ENCODE measurements around the gene ADCK1. TPM values are rescaled to one million over a fixed set of nuclear protein-coding genes. Genes with fewer than 3 reads are reported as not detected.
"Not testable (repeated sequence)": the region's sequence is repeated elsewhere in the genome, so short reads cannot be mapped to it uniquely, and the experiment has no call there.

The ADCK1 gene
- total RNA-seq, 2 donors from 2014 or later: 9.6 to 10.1 TPM

DNA sequence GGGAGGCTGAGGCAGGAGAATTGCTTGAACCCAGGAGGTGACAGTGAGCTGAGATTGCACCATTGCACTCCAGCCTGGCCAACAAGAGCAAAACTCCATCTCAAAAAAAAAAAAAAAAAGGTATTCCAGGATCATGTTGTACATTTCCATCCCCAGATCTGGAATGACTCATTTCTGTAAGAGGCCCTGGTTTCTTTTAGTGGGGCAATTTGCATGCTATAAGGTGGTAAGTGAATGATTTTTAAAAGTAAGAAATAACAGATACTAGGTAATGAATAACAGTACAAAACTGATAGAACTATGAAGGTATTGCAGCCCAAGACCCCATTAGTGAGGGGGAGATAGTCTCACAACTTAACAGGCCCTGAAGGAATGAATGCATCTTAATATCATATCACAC is 17.7 kb upstream of the ADCK1 start:
- Histone ChIP-seq H3K4me1 (replicated peaks) (no peaks in the 10 kb centered on the region), H3K9me3 (no peaks in the 10 kb centered on the region), H3K4me3 (no peak overlapping the region), H3K36me3 (no peaks in the 10 kb centered on the region), H3K27ac (no peak overlapping the region), H3K27me3 (replicated peaks; ENCODE audit: insufficient read depth) (no peaks in the 10 kb centered on the region)
- intact Hi-C loops (cut with DNase I): no loop called here
- TF ChIP-seq, protein P1, sequence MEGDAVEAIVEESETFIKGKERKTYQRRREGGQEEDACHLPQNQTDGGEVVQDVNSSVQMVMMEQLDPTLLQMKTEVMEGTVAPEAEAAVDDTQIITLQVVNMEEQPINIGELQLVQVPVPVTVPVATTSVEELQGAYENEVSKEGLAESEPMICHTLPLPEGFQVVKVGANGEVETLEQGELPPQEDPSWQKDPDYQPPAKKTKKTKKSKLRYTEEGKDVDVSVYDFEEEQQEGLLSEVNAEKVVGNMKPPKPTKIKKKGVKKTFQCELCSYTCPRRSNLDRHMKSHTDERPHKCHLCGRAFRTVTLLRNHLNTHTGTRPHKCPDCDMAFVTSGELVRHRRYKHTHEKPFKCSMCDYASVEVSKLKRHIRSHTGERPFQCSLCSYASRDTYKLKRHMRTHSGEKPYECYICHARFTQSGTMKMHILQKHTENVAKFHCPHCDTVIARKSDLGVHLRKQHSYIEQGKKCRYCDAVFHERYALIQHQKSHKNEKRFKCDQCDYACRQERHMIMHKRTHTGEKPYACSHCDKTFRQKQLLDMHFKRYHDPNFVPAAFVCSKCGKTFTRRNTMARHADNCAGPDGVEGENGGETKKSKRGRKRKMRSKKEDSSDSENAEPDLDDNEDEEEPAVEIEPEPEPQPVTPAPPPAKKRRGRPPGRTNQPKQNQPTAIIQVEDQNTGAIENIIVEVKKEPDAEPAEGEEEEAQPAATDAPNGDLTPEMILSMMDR (IDR thresholded peaks at IDR 0.05): no peak
- TF ChIP-seq POLR2AphosphoS5 (IDR thresholded peaks at IDR 0.05) (no peak), POLR2A (IDR thresholded peaks at IDR 0.05) (no peak)
- no peak for DNase-seq (ENCODE audit: low spot score)

DNA sequence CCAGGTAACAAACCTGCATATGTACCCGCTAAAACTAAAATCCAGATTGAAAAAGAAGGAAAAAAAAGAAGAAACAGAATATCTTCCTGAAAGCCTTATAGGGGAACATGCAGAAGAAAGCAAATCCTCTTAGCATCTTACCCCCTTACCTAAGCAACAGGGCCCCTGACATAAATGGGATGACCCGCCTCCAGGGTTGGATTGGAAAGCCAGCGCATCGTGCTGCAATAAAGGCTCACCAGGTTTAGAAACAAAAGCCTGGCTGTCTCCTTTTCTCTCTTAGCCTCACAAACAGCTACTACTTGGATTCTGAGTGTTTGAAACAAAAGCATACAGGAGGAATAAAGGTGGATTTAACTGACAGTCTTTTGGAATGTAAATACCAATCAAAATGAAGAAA is 13.8 kb upstream of the ADCK1 start:
- intact Hi-C loops (cut with DNase I): no loop called here
- no peaks in the 10 kb centered on the region for H3K36me3 ChIP-seq
- WGBS: 19% methylated on average over 4 of the region's 4 CpGs
- H3K4me3 ChIP-seq: no peak overlapping the region
- TF ChIP-seq, protein P1 (IDR thresholded peaks at IDR 0.05): no peak
- TF ChIP-seq POLR2AphosphoS5 (IDR thresholded peaks at IDR 0.05): no peak
- TF ChIP-seq POLR2A (IDR thresholded peaks at IDR 0.05): no peak
- no peak overlapping the region for H3K27ac ChIP-seq
- no peaks in the 10 kb centered on the region for H3K4me1 ChIP-seq (replicated peaks)
- no peak for DNase-seq (ENCODE audit: low spot score)
- H3K9me3 ChIP-seq: no peaks in the 10 kb centered on the region
- H3K27me3 ChIP-seq (replicated peaks; ENCODE audit: insufficient read depth): no peaks in the 10 kb centered on the region

DNA sequence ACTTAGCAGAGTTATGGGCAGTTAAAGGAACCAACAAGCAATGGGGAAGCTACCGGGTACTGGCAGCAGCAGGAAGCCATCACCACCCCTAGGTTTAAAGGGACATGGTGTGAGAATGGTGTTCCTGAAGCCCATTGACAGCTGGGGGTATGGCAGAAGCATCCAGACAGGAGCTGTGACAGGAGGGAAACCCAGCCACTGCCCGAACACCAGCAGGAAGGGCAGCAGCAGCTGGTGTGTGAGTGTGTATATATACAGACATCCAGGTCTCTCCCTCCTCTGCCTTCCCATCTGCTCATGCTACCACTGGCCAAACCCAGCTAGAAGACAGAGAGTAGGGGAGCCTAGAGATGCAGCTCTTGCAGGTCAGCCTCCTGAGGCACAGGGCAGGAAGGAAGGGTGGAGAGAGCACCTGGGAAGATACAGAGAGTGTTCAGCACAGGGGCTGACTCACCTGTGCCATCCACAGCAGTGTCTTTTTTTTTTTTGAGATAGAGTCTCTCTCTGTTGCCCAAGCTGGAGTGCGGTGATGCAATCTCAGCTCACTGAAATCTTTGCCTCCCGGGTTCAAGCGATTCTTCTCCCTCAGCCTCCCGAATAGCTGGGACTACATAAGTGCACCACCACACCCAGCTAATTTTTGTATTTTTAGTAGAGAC is 9.2 kb upstream of the ADCK1 start:
- no peak for DNase-seq (ENCODE audit: low spot score)
- H3K27ac ChIP-seq: no peak overlapping the region
- intact Hi-C loops (cut with DNase I): no loop called here

DNA sequence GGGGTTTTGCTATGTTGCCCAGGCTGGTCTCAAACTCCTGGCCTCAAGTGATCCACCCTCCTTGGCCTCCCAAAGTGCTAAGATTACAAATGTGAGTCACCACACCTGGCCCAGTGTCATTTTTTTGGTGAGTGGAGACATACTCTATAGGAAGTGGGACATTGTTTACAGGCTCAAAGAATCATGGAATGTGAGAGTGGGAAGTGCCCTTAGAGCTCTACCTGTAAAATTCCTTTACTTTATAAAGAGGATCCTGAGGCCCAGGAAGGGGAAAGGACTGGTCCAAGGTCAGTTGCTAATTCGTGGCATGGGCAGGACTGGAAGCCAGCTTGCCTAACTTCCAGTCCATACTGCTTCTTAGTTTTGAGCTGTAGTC is 8.7 kb upstream of the ADCK1 start:
- H3K27ac ChIP-seq: no peak overlapping the region
- no peaks in the 10 kb centered on the region for H3K36me3 ChIP-seq
- 47% methylated on average over 1 of the region's 1 CpG for WGBS
- intact Hi-C loops (cut with DNase I): no loop called here
- no peak overlapping the region for H3K4me3 ChIP-seq
- DNase-seq (ENCODE audit: low spot score): no peak
- no peaks in the 10 kb centered on the region for H3K27me3 ChIP-seq (replicated peaks; ENCODE audit: insufficient read depth)
- no peaks in the 10 kb centered on the region for H3K4me1 ChIP-seq (replicated peaks)
- TF ChIP-seq, protein P1 (IDR thresholded peaks at IDR 0.05): no peak
- TF ChIP-seq POLR2A (IDR thresholded peaks at IDR 0.05) (no peak), POLR2AphosphoS5 (IDR thresholded peaks at IDR 0.05) (no peak)
- no peaks in the 10 kb centered on the region for H3K9me3 ChIP-seq

More for the DNA sequence above, 9.2 kb upstream of the ADCK1 start:
- H3K36me3 ChIP-seq: no peaks in the 10 kb centered on the region
- no peaks in the 10 kb centered on the region for H3K27me3 ChIP-seq (replicated peaks; ENCODE audit: insufficient read depth)
- H3K4me1 ChIP-seq (replicated peaks): no peaks in the 10 kb centered on the region
- TF ChIP-seq POLR2A (IDR thresholded peaks at IDR 0.05): no peak
- TF ChIP-seq, protein P1 (IDR thresholded peaks at IDR 0.05): no peak
- no peak for TF ChIP-seq POLR2AphosphoS5 (IDR thresholded peaks at IDR 0.05)
- no peak overlapping the region for H3K4me3 ChIP-seq
- WGBS: 78% methylated on average over 6 of the region's 6 CpGs
- H3K9me3 ChIP-seq: no peaks in the 10 kb centered on the region

DNA sequence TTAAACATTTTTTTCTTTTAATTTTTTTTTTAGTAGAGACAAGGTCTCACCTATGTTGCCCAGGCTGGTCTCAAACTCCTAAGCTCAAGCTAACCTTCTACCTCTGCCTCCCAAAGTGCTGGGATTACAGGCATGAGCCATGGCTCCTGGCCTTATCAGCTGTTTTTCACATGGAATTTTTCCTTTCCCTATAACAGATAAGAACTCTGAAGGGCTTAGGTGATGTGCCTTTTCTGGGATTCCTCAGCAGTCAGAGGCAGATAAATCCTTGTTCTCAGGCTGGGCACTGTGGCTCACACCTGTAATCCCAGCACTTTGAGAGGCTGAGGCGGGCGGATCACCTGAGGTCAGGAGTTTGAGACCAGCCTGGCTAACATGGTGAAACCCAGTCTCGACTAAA is 6.7 kb upstream of the ADCK1 start:
- intact Hi-C loops (cut with DNase I); H3K27me3 ChIP-seq (replicated peaks; ENCODE audit: insufficient read depth); DNase-seq (ENCODE audit: low spot score); H3K27ac ChIP-seq; H3K9me3 ChIP-seq; H3K4me3 ChIP-seq; H3K4me1 ChIP-seq (replicated peaks); H3K36me3 ChIP-seq: not testable (repeated sequence)
- WGBS: 89% methylated on average over 3 of the region's 3 CpGs
